ENCODE data around the gene ZBED2.
"Not testable (repeated sequence)": the region's sequence is repeated elsewhere in the genome, so short reads cannot be mapped to it uniquely, and the experiment has no call there.

ZBED2 gene

DNA sequence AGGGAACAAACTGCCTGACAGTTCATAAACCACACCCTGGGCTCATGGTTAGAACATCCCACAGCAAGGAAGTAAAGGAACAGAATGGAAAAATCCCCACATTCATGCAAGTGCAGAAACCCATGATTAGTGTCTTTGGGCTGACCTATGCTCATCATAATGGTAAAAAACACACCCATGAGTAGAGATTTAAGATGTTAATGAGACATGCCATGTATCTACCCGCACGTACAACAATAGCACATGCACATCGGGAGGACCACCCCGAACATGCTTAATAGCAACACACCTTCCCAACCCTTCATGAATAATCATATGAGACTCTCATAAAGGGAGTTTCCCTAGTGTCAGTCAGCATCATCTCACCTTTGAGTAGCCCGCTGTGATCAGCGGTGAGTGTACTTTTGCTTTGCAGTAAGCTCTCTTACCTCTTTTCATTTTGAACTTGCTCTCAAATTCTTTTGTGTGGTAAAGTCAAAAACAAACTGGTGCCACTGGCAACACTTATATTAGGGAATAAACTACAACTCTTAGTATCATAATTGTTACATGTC, 23.2 kb downstream of the ZBED2 start:
- no peak for DNase-seq (ENCODE audit: low spot score)

DNA sequence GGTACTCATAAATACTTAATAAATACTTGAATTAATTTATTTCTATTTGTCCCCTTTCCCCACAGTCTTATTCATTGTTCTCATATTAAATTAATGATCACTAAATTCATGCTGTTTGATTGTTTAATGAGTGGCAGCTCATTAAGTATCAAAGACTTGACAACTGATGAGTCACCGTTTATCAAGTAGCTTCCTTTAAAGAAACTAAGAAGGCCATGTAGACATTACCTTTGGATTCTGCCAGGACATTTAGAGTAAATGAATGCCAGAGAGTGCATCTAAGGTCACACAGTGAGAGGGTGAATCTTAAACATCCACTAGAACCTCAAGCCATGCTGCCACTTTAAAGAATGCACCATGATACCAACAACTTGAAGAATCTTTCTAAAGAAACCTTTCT, 23.9 kb downstream of the ZBED2 start:
- no peak for DNase-seq (ENCODE audit: low spot score)

- no peak for DNase-seq (ENCODE audit: low spot score)
These were observed 24.6 kb downstream of the ZBED2 start for GRCh38 chr3:111570404-111571030.

DNA sequence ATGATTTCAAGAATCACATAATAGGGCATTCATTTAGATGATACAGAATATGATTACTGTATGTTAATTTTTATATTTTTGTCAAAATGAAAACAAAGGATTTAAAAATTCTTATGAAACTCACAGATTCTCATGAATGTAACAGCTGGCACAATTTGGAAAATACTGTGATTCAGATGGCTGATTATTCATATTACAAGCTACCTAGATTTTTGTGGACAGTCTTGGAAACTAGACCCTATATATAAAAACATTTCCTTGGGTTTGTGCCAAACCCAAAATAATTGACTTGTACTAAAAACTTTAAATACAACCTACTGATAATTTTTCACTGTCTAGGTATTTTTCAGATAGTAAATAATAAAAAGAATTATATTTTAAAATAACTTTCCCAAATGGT, 26.2 kb downstream of the ZBED2 start:
- no peak for DNase-seq (ENCODE audit: low spot score)

- no peak for DNase-seq (ENCODE audit: low spot score)
These were observed 26.8 kb downstream of the ZBED2 start for GRCh38 chr3:111568355-111568754.

DNA sequence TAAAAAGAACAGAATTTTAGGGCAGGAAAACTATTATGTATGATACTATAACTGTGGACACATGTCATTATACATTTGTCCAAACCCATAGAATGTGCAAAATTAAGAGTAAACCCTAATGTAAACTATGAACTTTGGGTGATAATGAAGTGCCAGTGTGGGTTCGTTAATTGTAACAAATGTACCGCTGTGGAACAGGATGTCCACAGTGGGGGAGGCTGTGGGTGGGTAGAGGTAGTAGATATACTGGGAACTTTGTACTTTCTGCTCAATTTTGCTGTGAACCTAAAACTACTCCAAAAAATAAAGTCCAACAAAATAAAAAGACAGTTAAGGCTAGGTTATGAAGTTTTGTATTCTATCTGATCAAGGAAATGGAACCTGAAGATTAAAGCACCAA, 28.3 kb downstream of the ZBED2 start:
- DNase-seq (ENCODE audit: low spot score): no peak

- DNase-seq (ENCODE audit: low spot score): not testable (repeated sequence)
These were observed 33.2 kb downstream of the ZBED2 start for GRCh38 chr3:111561902-111562301.

DNA sequence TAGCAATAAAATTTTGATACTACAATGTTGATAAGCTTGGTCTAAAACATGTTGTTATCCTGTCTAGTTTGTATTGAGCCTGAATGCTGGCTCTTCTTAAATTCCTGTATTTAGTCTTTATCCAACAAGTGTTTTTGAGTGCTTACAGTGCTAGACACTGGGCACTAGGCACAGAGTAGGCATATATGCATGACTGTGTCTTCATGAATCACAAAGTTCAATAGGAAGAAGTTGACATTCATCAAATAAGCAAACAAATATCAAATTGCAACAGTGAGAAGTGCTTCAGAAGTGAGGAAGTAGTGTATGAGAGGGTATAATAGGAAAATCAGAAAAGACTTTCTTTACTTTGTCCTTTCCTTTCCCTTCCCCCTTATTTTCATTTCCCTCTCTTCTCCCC, 46.4 kb downstream of the ZBED2 start:
- DNase-seq (ENCODE audit: low spot score): no peak

- no peak for DNase-seq (ENCODE audit: low spot score)
These were observed 47.1 kb downstream of the ZBED2 start for GRCh38 chr3:111548092-111548491.

DNA sequence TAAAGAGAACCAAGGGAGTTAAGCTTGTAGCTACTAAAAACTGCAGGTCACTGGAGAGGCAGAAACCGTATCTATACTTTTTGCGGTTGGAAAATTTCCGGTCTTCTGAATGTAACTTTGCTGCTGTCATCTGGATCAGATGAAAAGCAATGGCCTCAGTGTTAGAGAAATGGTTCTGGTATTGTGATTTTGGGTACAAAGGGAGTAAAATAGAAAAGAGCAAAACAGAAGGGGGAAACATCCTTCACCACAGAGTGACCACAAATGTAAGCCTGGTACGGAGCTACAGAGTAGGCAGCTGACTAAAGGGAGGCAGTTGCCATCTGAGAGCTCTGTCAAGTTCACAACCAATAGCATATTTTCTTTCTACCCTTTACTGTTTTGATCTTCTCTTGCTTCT, 47.5 kb downstream of the ZBED2 start:
- no peak for DNase-seq (ENCODE audit: low spot score)

- no peak for DNase-seq (ENCODE audit: low spot score)
These were observed 49.8 kb downstream of the ZBED2 start for GRCh38 chr3:111545349-111545748.

Data from GM03348 (cell line).